HG02943 (cell line): Measurements from ENCODE around the gene NCOA7.

Source experiments
- ATAC-seq: cut with Tn5 transposase; IDR thresholded peaks from one replicate; pipeline ENCODE4 v1.9.1; 2021; ENCODE audit warnings: mild to moderate bottlenecking, low read depth, moderate library complexity; ENCODE audit not compliant: unreplicated experiment

Gene NCOA7

DNA sequence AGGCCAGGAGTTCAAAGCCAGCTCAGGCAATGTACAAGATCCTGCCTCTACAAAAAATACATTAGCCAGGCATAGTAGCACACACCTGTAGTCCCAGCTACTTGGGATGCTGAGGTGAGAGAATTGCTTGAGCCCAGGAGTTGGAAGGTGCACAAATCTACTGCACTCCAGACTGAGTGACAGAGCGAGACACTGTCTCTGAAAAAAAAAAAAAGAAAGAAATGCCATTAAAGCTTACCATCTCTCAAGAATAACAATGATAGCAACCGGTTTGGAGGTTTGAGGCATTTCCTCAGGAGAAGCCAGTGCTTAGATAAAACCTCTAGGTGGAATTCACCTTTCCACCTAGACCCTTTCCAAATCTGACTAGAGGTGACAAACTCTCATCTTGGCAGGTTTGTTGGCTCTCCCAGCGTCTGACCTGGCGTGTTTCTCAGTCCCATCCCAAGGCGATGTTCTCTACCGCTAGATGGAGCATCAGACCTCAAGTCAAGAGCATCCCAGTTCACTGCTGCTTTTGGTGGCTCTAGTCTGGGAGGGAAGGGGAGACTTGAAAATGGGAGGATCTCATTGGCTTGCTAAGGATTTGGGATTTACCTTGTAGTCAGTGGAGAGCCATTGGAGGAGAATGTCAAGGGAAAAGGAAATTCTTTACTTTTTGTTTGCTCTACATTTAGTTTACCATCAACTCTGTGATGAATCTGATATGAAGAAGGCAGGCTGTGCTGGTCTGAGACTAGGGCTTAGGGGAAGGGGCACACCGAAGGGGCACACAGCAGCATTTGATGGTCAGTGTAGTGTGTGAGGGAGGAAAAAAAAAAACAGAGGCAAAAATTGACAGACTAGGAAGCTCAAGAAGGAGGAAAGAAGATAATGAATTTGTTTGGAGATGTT is 67.9 kb downstream of the NCOA7 start:
- ATAC-seq: peak; percentile 75

DNA sequence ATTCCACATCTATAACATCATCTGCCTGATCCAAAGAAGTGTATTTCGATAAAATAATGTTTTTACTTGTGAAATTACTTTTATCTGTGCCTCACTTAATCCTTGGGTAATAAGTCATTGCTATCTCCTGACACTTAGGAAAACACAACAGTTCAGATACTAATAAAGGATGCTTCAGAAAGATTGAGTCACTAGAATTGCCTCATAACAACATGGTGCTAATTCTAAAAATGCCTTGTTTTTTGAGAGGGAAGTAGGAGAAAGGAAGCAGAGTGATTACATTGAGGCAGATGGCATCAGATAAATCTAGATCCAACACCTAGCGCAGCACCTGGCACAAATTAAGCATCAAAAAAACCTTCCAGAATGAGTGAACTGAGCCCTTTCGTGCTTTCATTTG is 69.0 kb downstream of the NCOA7 start:
- ATAC-seq: no peak

DNA sequence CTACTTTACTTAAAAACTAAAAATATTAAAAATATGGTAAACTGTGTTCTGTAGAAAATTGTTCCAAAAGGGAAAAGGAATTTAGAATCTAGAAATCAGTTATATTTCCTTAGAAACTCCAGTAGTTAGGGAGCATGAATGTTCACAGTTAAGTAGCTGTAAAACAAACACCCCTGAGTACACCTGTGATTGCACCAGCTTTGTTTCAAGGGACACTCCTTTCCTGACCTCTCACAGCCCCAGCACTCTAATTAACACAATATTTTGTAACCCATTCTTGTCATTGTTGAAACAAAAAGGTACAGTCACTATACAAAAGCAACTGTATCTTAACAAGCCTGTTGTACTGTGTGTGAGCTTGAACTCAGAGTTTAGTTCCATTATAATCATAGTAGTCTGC is 72.3 kb downstream of the NCOA7 start:
- no peak for ATAC-seq

DNA sequence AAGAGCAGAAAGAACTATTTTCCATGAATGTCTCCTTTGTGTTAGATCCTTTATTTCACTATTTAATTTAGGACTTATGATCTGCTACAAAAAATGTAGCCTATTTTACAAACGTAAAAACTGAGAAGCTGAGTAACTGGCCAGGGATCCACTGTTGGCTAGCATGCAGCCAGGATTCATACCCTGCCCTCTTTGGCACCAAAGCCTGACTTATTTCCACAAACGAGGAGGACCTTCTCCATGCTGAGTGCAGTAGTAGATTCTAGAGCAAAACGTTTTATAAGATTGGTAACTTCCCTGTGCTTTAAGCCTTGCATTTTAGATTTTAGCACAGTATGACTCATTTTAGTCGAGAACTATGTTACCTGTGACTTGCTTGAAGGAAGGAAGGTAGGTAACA is 74.3 kb downstream of the NCOA7 start:
- ATAC-seq: no peak

DNA sequence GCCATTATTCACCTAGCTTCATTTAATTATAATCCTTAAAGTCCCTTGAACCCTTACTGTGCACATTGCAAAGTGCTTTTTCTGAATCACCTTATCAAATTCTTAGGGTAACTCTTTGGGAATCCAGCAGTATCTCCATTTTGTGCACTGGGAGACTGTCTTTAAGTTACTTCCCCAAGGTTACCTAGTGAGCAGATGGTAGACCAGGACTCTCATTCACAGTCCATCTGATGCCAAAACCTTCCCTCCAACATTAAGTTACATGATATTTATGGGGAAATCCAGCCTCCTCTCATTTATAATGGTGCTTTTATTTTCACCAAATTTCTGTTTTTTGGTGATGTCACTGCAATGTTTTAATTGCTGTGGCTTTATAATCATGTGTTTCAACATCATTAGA is 75.7 kb downstream of the NCOA7 start:
- no peak for ATAC-seq

DNA sequence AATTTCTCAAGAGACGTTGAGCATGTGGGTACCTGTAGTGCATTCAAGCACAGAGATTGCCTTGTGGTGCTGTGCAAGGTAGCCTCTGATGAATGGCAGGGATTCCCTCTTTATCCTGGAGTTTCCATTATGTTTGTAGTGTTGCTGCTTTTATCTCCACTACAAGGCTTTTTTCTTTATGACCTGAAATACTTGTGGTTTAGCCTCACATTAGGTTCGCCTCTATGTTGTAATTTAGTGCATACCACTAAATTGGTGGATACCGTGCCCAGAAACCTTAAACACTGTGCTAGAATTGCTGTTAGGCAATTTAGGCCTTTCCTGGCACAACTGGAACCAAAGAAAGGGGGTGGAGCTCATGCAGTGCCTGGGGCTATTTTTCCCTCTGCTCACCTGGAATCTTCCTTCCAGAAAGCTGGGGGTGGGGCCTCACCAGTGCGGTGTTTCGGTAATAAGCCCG is 76.8 kb downstream of the NCOA7 start:
- ATAC-seq: no peak

DNA sequence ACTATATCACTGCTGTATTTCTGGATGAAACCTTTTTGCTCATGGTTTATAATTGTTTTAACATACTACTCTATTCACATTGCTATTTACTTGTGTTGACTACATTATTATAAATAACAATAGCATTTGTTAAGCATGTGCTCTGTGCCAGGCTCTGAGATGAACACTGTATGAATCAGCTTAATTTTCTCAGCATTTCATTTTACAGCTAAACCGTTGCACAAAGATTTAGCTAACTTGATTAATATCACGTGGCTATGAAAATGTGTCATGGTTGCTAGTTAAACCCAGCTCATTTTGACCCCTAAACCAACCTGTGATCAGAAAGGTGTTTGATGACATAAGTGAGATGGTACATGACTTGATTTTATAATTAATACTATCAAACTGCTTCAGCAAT is 77.5 kb downstream of the NCOA7 start:
- ATAC-seq: no peak

DNA sequence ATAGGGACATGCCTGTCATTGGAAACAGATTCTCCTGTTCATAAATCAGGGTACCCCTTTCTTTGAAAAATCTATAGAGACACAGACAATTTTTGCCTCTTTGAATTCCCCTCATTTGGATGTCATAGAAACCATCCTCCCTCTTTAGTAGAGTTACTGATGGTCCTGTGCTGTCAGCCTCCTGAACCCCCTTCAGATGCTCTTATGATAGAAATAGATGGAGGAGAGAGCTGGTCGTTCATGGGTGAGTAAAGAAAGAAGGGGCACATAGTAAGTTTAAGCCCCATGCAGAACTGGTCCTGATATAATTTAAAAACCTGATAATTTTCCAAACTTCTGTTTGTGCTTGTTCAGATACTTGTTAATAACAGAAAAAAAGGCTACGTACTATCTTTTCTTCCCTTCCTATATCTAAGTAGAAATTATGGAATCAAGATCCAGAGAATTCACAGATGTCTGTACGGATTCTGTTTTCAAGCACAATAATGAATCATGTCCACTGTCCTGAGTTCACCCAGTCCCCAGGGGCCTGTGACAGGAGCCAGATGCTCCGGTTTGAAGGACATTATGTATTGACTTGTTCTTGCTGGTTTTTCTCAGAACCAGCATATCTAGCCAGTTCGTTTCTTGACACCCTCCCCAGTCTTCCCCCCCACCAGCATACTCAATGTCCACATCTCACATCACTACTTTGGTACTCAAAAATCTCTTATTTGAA is 78.1 kb downstream of the NCOA7 start:
- no peak for ATAC-seq

DNA sequence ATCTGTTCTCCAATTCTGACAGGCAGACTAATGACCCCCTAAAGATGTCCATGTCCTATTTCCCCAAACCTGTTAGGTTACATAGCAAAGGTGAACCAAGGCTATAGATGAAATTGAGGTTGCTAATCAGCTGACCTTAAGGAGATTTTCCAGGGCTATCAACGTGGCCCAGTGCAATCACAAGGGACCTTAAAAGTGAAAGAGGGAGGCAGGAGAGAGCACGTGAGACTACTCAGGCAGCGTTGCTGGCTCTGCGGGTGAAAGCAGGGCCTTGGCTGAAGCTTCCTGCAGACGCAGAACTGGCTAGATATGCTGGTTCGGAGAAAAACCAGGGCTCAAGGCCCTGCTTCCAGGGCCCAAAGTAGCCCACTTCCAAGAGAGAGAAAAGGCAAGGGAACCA is 78.7 kb downstream of the NCOA7 start:
- no peak for ATAC-seq

DNA sequence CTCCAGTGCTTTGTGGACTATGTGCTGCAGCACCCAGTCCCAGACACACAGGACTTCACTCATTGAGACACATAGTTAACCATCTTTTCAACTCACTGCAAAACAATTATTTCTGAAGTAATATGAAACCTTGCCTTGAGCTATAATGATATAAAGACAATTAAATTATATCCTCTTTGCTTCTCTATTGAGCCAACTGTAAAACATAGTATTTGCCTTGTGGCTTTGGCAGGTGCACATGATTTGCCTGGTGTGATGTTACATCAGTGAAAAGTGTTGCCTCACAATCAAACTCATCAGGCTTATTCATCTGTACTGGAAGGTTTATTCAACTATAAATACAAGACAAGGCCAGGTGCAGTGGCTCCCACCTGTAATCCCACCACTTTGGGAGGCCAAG is 80.6 kb downstream of the NCOA7 start:
- ATAC-seq: no peak

DNA sequence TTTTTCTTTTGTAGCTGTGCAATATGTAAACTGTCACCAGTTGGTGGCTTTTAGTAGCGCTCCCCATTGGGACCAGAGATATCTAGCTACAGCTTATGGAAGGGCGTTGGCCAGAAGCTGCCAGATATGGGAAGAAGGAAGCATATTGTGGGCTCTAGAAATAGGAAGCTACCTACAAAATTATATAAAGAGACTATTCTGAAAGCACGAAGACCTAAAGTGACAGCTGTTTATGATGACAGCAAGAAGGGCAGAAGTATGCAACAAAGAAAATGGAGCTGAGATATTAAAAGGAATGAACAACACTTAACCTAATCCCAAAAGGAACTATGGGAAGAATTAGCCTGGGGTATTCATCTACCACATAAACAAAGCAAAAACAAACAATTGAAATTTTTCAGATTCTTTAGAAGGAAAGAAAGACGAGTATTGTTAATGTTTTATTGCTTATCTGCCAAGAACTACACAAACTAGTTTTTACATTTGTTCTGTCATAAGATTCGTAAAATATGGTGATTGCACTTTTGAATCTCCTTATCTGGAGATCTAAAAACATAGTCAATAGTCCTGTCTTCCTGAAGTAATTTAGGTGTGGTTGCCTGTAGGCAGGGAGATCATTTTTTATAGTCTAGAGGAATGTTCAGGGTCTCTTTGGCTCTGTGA is 81.6 kb downstream of the NCOA7 start:
- ATAC-seq: no peak

DNA sequence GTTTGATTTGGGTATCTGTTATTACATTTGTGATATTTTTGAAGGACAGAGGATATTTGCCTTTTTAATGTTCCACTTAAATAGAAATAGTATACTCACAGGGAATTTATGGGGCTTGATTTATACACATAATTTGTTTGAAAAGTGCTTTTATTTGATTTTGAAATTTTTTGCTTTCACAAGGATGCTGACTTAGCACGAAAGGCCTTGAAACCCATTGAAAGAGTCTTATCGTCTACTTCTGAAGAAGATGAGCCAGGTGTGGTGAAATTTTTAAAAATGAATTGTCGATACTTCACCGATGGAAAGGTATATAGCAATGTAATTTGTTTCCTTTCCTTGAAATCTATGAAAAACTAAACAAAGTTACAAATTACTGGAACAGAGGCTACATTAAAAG is 91.5 kb downstream of the NCOA7 start:
- no peak for ATAC-seq

DNA sequence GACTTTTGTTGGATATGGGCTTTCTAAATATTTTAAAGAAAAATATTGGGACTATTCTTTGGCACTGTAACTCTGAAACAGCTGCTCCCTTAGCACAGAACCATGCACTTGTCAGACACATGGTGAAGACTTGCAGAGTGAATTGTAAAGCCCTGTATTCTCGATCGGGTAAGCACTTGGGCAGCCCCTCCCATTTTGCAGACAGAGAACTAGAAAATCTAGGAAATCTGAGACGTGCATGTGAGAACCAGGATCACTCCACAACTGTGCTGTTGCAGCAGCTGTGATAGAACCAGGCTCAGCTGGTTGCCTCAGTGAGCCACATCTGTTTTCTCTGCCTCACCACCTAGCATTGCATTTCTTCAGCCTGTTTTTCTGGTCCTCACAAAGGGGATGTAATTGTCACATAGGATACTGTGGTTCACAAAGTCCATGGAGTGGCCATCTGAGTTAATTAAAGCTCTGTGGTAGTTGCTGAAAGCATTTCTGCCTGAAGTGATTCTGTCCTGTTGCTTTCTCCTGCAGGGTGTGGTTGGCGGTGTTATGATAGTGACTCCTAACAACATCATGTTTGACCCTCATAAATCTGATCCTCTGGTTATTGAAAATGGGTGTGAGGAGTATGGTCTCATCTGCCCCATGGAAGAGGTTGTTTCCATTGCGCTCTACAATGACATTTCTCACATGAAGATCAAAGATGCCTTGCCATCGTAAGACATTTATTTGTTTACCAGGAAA is 94.0 kb downstream of the NCOA7 start:
- no peak for ATAC-seq

DNA sequence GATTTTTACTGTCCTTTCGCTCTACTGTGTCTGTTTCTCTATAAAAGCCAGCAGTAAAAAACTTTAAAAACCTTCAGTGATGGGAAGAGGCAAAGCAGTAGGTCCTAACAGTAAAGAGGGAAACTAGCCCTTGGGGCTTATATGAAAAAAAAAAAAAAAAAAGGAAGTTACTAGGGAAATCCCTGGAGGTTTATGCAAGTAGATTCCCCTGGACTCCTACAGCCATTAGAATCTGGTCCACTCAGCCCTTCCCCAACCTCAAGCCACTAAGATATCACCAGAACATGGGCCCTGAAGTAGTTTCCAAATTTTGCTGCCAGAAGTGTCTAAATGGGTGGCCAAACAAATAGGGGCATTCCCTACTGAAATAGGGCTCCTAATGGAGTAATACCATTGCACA is 95.3 kb downstream of the NCOA7 start:
- no peak for ATAC-seq

DNA sequence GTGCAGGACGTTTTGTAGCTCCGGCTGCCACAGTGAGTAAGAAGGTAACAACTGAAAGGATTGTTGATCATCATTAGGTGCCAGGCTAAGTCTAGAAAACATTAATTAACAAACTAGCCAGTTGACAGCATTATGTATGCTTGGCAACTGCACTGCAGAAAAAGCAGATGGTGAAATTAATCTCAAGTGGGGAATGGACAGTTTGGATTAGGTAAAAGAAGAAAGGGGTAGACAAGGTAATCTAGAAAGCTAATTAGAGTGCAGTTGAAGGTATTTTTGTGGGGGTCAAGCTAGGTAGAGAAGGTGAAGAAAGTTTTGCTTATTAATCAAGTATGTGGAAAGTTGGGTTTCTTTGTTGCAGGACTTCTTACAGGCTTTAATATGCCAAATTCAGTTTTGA is 96.2 kb downstream of the NCOA7 start:
- ATAC-seq: no peak

DNA sequence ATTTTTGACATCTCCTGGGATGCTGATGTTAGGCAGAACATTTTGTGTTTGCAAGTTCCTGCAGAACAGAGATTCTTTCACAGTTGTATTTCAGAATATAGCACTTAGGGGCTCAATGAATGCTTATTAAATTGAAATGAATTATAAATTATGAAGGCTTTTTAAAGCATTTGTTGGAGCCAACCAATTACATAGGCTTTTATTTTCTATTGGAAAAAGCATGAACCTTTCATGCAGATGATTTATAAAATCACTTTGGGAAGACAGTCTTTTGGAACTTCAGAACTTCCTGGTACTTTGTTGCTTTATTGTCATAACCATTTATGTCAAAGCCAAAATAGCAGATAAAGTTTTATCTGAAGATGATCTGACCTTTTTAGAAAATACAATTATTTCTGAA is 96.6 kb downstream of the NCOA7 start:
- ATAC-seq: no peak

DNA sequence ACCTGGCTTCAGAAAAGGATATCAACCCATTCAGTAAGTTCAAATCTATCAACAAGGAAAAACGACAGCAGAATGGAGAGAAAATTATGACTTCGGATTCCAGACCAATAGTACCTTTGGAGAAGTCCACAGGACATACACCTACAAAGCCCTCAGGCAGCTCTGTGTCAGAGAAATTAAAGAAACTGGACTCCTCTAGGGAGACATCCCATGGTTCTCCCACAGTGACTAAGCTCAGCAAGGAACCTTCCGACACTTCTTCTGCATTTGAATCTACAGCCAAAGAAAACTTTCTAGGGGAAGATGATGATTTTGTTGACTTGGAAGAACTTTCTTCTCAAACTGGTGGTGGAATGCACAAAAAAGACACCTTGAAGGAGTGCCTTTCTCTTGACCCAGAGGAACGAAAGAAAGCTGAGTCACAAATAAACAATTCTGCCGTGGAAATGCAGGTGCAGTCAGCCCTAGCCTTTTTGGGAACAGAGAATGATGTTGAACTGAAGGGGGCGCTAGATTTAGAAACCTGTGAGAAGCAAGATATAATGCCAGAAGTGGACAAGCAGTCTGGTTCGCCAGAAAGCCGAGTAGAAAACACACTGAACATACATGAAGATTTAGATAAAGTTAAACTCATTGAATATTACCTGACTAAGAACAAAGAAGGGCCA is 98.4 kb downstream of the NCOA7 start:
- ATAC-seq: no peak

DNA sequence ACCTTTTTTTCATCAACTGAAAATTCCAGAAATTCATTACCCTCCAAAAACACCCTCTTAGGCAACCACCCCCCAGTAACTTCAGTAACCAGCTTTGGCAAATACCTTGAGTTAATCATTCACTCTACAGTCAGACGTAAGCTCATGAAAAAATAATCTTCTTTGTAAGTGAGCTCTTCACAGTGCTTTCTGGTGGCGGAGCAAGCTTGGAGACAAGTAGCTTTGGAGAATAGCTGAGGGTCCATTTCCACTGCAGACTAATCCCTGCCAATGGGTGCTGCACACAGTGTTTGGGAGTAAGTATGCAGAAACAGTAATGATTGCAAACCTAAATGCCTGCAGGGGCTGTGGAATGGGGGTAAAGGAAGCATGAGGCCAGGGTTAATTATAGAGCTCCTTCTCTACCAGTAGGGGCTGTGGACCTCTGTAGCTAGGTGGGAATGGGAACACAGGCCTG is 109.0 kb downstream of the NCOA7 start:
- no peak for ATAC-seq

DNA sequence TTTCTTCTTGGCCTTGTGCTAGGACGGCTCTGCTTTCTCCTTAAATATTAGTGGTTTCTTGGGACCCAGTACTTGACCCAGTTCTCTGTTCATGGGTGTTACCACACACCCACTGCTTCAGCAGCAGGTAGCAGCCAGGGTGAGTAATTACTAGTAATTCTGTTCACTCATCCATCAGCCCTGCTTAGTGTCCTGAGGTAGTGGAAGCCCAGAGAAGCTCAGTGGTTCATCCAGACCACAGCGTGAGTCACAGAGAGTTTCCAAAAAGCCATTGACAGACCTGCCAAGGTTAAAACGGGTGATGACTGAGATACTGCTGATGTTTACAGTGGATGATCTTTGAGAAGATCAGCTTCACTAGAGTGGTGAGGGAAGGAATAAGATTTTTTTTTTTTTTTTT is 114.1 kb downstream of the NCOA7 start:
- no peak for ATAC-seq
